B cell (primary cell): ENCODE results near the gene STARD9. TPM values are rescaled to one million over a fixed set of nuclear protein-coding genes. Genes with fewer than 3 reads are reported as not detected.

ENCODE experiments used
- ATAC-seq: fragments of 200-7000 bp; cut with Tn5 transposase; one replicate; pipeline ENCODE4 v1.10.0; 2021; ENCODE audit warnings: low read depth, mild to moderate bottlenecking, moderate number of reproducible peaks, moderate library complexity
- CTCF ChIA-PET: fragments of 350-600 bp; sonication (Branson Sonifier 250); formaldehyde crosslinking; loops from one replicate; lab custom pipeline; 2021; ENCODE audit warnings: antibody characterized with exemption, inconsistent platforms; lab: Charles Lee
- POLR2A ChIA-PET: fragments of 350-600 bp; sonication (Branson Sonifier 250); formaldehyde crosslinking; loops from one replicate; lab custom pipeline; 2021; ENCODE audit warnings: antibody characterized with exemption; lab: Charles Lee
- DNase-seq: peaks from one replicate; pipeline ENCODE4 v3.0.0; 2013
- H2AFZ ChIP-seq: 2 replicates; pipeline ENCODE4 v1.6.1; 2012; ENCODE audit warnings: mild to moderate bottlenecking, low read depth, low read length; ENCODE audit not compliant: insufficient read depth, poor library complexity, severe bottlenecking
- H3K27ac ChIP-seq, 2 donors: 1 replicate in 1 of 2; 2 replicates in 1 of 2; pipeline ENCODE4 v1.5.1; 2012 to 2013; ENCODE audit warnings: low read length in 2 of 2, mild to moderate bottlenecking in 2 of 2, moderate library complexity in 1 of 2
- H3K27me3 ChIP-seq, 4 experiments: fragments of 200-600 bp in 1 of 4; sonication (generic) in 1 of 4; replicated peaks in 1 of 4; 1 replicate in 2 of 4; 2 replicates in 2 of 4; pipeline versions ENCODE4 v1.6.1 to v1.7.0; 2013 to 2016; ENCODE audit warnings: low read length in 3 of 4, mild to moderate bottlenecking in 2 of 4, mixed read lengths in 1 of 4, moderate library complexity in 1 of 4; ENCODE audit not compliant: insufficient read depth in 4 of 4, control insufficient read depth in 3 of 4; ENCODE audit errors: control extremely low read depth in 1 of 4
- H3K36me3 ChIP-seq, 2 experiments: replicated peaks in 1 of 2; 1 replicate in 1 of 2; 2 replicates in 1 of 2; pipeline versions ENCODE4 v1.6.1 to v1.7.1; 2013; ENCODE audit warnings: low read length in 1 of 2; ENCODE audit not compliant: insufficient read depth in 2 of 2, control insufficient read depth in 1 of 2; ENCODE audit errors: control extremely low read depth in 1 of 2, extremely low read depth in 1 of 2
- H3K4me1 ChIP-seq, 2 donors: fragments of 200-600 bp in 1 of 2; sonication (generic) in 1 of 2; 1 replicate in 1 of 2; 2 replicates in 1 of 2; pipeline versions ENCODE4 v1.5.1 to v1.6.1; 2013 to 2017; ENCODE audit warnings: low read length in 2 of 2; ENCODE audit not compliant: control insufficient read depth in 2 of 2, insufficient read depth in 2 of 2
- H3K4me2 ChIP-seq: replicated peaks from 2 replicates; pipeline ENCODE3; 2012; ENCODE audit warnings: mild to moderate bottlenecking, low read depth, low read length; ENCODE audit not compliant: poor library complexity, severe bottlenecking
- H3K4me3 ChIP-seq, 5 experiments: fragments of 200-600 bp in 1 of 5; sonication (generic) in 1 of 5; 1 replicate in 3 of 5; 2 replicates in 2 of 5; pipeline versions ENCODE4 v1.5.1 to v1.7.0; 2011 to 2016; ENCODE audit warnings: low read length in 4 of 5, mild to moderate bottlenecking in 4 of 5, low read depth in 2 of 5, control low read depth in 1 of 5, moderate library complexity in 1 of 5; ENCODE audit not compliant: insufficient read depth in 1 of 5; ENCODE audit errors: control extremely low read depth in 1 of 5, extremely low read depth in 1 of 5
- H3K79me2 ChIP-seq: fragments of 200-600 bp; sonication (generic); one replicate; pipeline ENCODE4 v1.6.0; 2016; ENCODE audit warnings: low read length; ENCODE audit not compliant: control insufficient read depth, insufficient read depth
- H3K9ac ChIP-seq: fragments of 200-600 bp; sonication (generic); 2 replicates; pipeline ENCODE4 v1.6.1; 2017; ENCODE audit warnings: mild to moderate bottlenecking, low read length, moderate library complexity
- H3K9me3 ChIP-seq, 3 donors: one replicate each; pipeline versions ENCODE4 v1.6.1 to v1.7.1; 2013; ENCODE audit warnings: low read length in 2 of 3; ENCODE audit not compliant: control insufficient read depth in 2 of 3, insufficient read depth in 1 of 3; ENCODE audit errors: control extremely low read depth in 1 of 3
- H4K20me1 ChIP-seq: 2 replicates; pipeline ENCODE4 v1.6.0; 2012; ENCODE audit warnings: mild to moderate bottlenecking, low read length; ENCODE audit not compliant: insufficient read depth, control insufficient read depth, poor library complexity, severe bottlenecking
- H3K27ac Mint-ChIP-seq: one replicate; pipeline ENCODE4 v1.8.0; 2021; ENCODE audit warnings: mixed read lengths
- H3K27me3 Mint-ChIP-seq: one replicate; pipeline ENCODE4 v1.8.0; 2021; ENCODE audit warnings: mixed read lengths
- H3K4me1 Mint-ChIP-seq: one replicate; pipeline ENCODE4 v1.8.0; 2021; ENCODE audit warnings: mixed read lengths
- H3K4me3 Mint-ChIP-seq: one replicate; pipeline ENCODE4 v1.8.0; 2021; ENCODE audit warnings: mixed read lengths
- H3K9me3 Mint-ChIP-seq: one replicate; pipeline ENCODE4 v1.8.0; 2022; ENCODE audit warnings: mixed read lengths; ENCODE audit not compliant: insufficient read depth
- CTCF ChIP-seq: fragments of 200-600 bp; IDR thresholded peaks from one replicate; pipeline ENCODE4 v1.8.0; 2022; ENCODE audit warnings: antibody characterized with exemption, mild to moderate bottlenecking
- EZH2 ChIP-seq: IDR thresholded peaks from 2 replicates; pipeline ENCODE4 v1.6.1; 2012; ENCODE audit warnings: borderline replicate concordance, low read depth, mild to moderate bottlenecking, moderate library complexity, low read length; ENCODE audit not compliant: insufficient read depth, poor library complexity, severe bottlenecking
- WGBS: methylation state at CpG from one replicate; pipeline ENCODE4 v1.1.5; 2013; ENCODE audit warnings: missing lambda C conversion rate; ENCODE audit not compliant: insufficient coverage; 5-methylcytosine and 5-hydroxymethylcytosine counted together
- intact Hi-C: fragments of 100-400 bp; cut with micrococcal nuclease; formaldehyde crosslinking; loops from one replicate; pipeline ENCODE4 v1.10.0; 2022
- polyA plus RNA-seq: library from polyadenylated mRNA; depleted of rRNA; stranded (reverse); fragments of >200 nt; gene quantifications from 2 replicates; pipeline ENCODE4 v1.2.3, GENCODE V29; 2012
- total RNA-seq, 2 donors: library from RNA; stranded (reverse); fragments of 120-200 nt in 1 of 2; gene quantifications; 1 replicate in 1 of 2; 2 replicates in 1 of 2; pipeline versions ENCODE4 v1.2.3 to v1.2.4, GENCODE V29; 2013 to 2022

Gene STARD9
- total and polyA plus RNA-seq, 2 donors (not counting 1 experiment from before 2014, with no cell fraction given) = 5.0 to 23.1 TPM

- ChIA-PET CTCF (interaction anchor here (0.7 to 2.6 kb wide), 3 partner anchors 10 to 122 kb away, joined by 4 to 8 read pairs (median 6); no protein-coding TSS in a partner anchor), POLR2A (no interaction called here)
- H3K4me3 Mint-ChIP-seq = no peak overlapping the region
- no peak overlapping the region for H3K27ac Mint-ChIP-seq
- H3K4me1 ChIP-seq = no peaks in the 10 kb centered on the region
- no peak overlapping the region for H3K4me3 ChIP-seq
- no peaks in the 10 kb centered on the region for H4K20me1 ChIP-seq
- intact Hi-C loops = no loop called here
- H3K4me2 ChIP-seq = no peak overlapping the region
- no peaks in the 10 kb centered on the region for H3K27me3 Mint-ChIP-seq
- no peak overlapping the region for H3K27ac ChIP-seq
- no peak for DNase-seq
- no peak overlapping the region for H3K9ac ChIP-seq
- H3K4me1 Mint-ChIP-seq = no peaks in the 10 kb centered on the region
- ATAC-seq = no peak
- H3K79me2 ChIP-seq = no peaks in the 10 kb centered on the region
- no peak overlapping the region for H2AFZ ChIP-seq
- no CpG with 5 or more reads among the region's 4 CpGs for WGBS
- H3K36me3 ChIP-seq = peaks cover 0 to 2% of the 10 kb centered on the region in 2 experiments
- H3K27me3 ChIP-seq = no peaks in the 10 kb centered on the region
- no peaks in the 10 kb centered on the region for H3K9me3 ChIP-seq
- TF ChIP-seq EZH2 = no peak
- no peak for TF ChIP-seq CTCF
- no peaks in the 10 kb centered on the region for H3K9me3 Mint-ChIP-seq
Measured at GRCh38 chr15:42593143-42593542, 17.7 kb downstream of the STARD9 start.

GRCh38 chr15:42594095-42594494 is 18.7 kb downstream of the STARD9 start:
- no peaks in the 10 kb centered on the region for H3K27me3 ChIP-seq
- Mint-ChIP-seq H3K4me3 (no peak overlapping the region), H3K27me3 (no peaks in the 10 kb centered on the region), H3K27ac (no peak overlapping the region), H3K4me1 (no peaks in the 10 kb centered on the region), H3K9me3 (no peaks in the 10 kb centered on the region)
- ChIA-PET POLR2A (no interaction called here), CTCF (no interaction called here)
- ATAC-seq = no peak
- H3K4me1 ChIP-seq = no peaks in the 10 kb centered on the region
- no peak overlapping the region for H3K27ac ChIP-seq
- 92% methylated on average over 2 of the region's 5 CpGs for WGBS
- no peak overlapping the region for H3K9ac ChIP-seq
- intact Hi-C loops = no loop called here
- H3K36me3 ChIP-seq = peaks cover 0 to 2% of the 10 kb centered on the region in 2 experiments
- TF ChIP-seq EZH2 (no peak), CTCF (no peak)
- no peaks in the 10 kb centered on the region for H3K79me2 ChIP-seq
- no peak overlapping the region for H3K4me3 ChIP-seq
- H2AFZ ChIP-seq = no peak overlapping the region
- no peaks in the 10 kb centered on the region for H4K20me1 ChIP-seq
- H3K9me3 ChIP-seq = no peaks in the 10 kb centered on the region
- DNase-seq = no peak
- no peak overlapping the region for H3K4me2 ChIP-seq
